Endothelial cell of umbilical vein (primary cell): ENCODE data around the gene WFDC13. TPM values are rescaled to one million over a fixed set of nuclear protein-coding genes. Genes with fewer than 3 reads are reported as not detected.
"Not testable (repeated sequence)": the region's sequence is repeated elsewhere in the genome, so short reads cannot be mapped to it uniquely, and the experiment has no call there.

Experiments used
- BruUV-seq: library from RNA; stranded (reverse); fragments of 400-500 nt; replicated peaks from 2 replicates; lab custom pipeline; 2021; lab: Mats Ljungman, UMichigan
- CTCF ChIA-PET: fragments of 300-600, 350-600 bp; sonication (Branson Sonifier 250); formaldehyde crosslinking; loops from one replicate; lab custom pipeline; 2021; ENCODE audit warnings: antibody characterized with exemption, inconsistent platforms; lab: Charles Lee
- POLR2A ChIA-PET: fragments of 300-600, 350-600 bp; sonication (Branson Sonifier 250); formaldehyde crosslinking; loops from one replicate; lab custom pipeline; 2021; ENCODE audit warnings: antibody characterized with exemption, inconsistent platforms; lab: Charles Lee
- DNase-seq: peaks from one replicate; pipeline ENCODE4 v3.0.0-alpha.2; 2011; ENCODE audit warnings: low read depth, low spot score
- FAIRE-seq: peaks from 2 replicates; lab custom pipeline; 2011; peaks lifted over from hg19 to GRCh38; lab: Jason Lieb, UNC
- H2AFZ ChIP-seq: 2 replicates; pipeline ENCODE4 v1.6.0; 2012; ENCODE audit warnings: low read depth, low read length, control low read depth, inconsistent platforms
- H3K27ac ChIP-seq: 2 replicates; pipeline ENCODE4 v1.5.1; 2011; ENCODE audit warnings: low read depth, mild to moderate bottlenecking, control low read depth, low read length, moderate library complexity; ENCODE audit not compliant: insufficient read depth
- H3K27me3 ChIP-seq, 2 experiments: 2 replicates each; pipeline versions ENCODE4 v1.6.0 to v1.6.1; 2011; ENCODE audit warnings: low read length in 2 of 2, mixed read lengths in 1 of 2; ENCODE audit not compliant: control insufficient read depth in 2 of 2, insufficient read depth in 2 of 2
- H3K36me3 ChIP-seq, 2 experiments: 2 replicates in 1 of 2; 3 replicates in 1 of 2; pipeline ENCODE4 v1.5.1; 2011; ENCODE audit warnings: low read length in 2 of 2, mild to moderate bottlenecking in 1 of 2, moderate library complexity in 1 of 2; ENCODE audit not compliant: control insufficient read depth in 2 of 2, insufficient read depth in 2 of 2; ENCODE audit errors: extremely low read depth in 1 of 2
- H3K4me1 ChIP-seq: 3 replicates; pipeline ENCODE4 v1.5.1; 2011; ENCODE audit warnings: mild to moderate bottlenecking, low read length; ENCODE audit not compliant: control insufficient read depth, insufficient read depth; ENCODE audit errors: extremely low read depth
- H3K4me2 ChIP-seq: 2 replicates; pipeline ENCODE4 v1.6.1; 2011; ENCODE audit warnings: low read length, control low read depth, mixed read lengths; ENCODE audit not compliant: insufficient read depth
- H3K4me3 ChIP-seq, 3 experiments: fragments of 200-600 bp in 1 of 3; sonication (generic), shearing (Covaris generic) in 1 of 3; replicated peaks in 1 of 3; 2 replicates each; pipeline ENCODE4 v1.5.1; 2011 to 2016; ENCODE audit warnings: control low read depth in 3 of 3, low read length in 3 of 3, mild to moderate bottlenecking in 2 of 3, inconsistent platforms in 1 of 3, low read depth in 1 of 3, moderate library complexity in 1 of 3; ENCODE audit not compliant: insufficient read depth in 1 of 3
- H3K79me2 ChIP-seq: 2 replicates; pipeline ENCODE4 v1.6.0; 2012; ENCODE audit warnings: low read length, inconsistent platforms; ENCODE audit not compliant: control insufficient read depth, insufficient read depth
- H3K9ac ChIP-seq: replicated peaks from 2 replicates; pipeline ENCODE3; 2011; ENCODE audit warnings: low read length, control low read depth; ENCODE audit not compliant: insufficient read depth; ENCODE audit errors: extremely low read depth
- H3K9me1 ChIP-seq: replicated peaks from 3 replicates; pipeline ENCODE4 v1.6.0; 2011; ENCODE audit warnings: mild to moderate bottlenecking, low read length; ENCODE audit not compliant: control insufficient read depth, insufficient read depth; ENCODE audit errors: extremely low read depth
- H3K9me3 ChIP-seq: replicated peaks from 2 replicates; pipeline ENCODE4 v1.5.1; 2012; ENCODE audit warnings: low read length, inconsistent platforms; ENCODE audit not compliant: control insufficient read depth, insufficient read depth
- H4K20me1 ChIP-seq: replicated peaks from 2 replicates; pipeline ENCODE3; 2011; ENCODE audit warnings: mild to moderate bottlenecking, low read length; ENCODE audit not compliant: control insufficient read depth, insufficient read depth; ENCODE audit errors: extremely low read depth
- CTCF ChIP-seq, 2 donors: IDR thresholded peaks; 1 replicate in 1 of 2; 2 replicates in 1 of 2; pipeline ENCODE4 v1.5.1; 2011; ENCODE audit warnings: low read length in 2 of 2, mild to moderate bottlenecking in 2 of 2, moderate library complexity in 2 of 2, control low read depth in 1 of 2, inconsistent platforms in 1 of 2, low read depth in 1 of 2; ENCODE audit not compliant: insufficient read depth in 1 of 2; ENCODE audit errors: extremely low read depth in 1 of 2
- EZH2 ChIP-seq: IDR thresholded peaks from 2 replicates; pipeline ENCODE4 v1.6.1; 2012; ENCODE audit warnings: borderline replicate concordance, low read depth, mild to moderate bottlenecking, moderate library complexity, low read length, inconsistent platforms; ENCODE audit not compliant: severe bottlenecking
- JUN ChIP-seq: IDR thresholded peaks from 2 replicates; pipeline ENCODE4 v1.6.1; 2011; ENCODE audit warnings: borderline replicate concordance, low read depth; ENCODE audit not compliant: insufficient read length, insufficient read depth
- POLR2A ChIP-seq: IDR thresholded peaks from 2 replicates; pipeline ENCODE4 v1.6.1; 2012; ENCODE audit warnings: low read depth, mild to moderate bottlenecking, control low read depth, low read length
- POLR2AphosphoS5 ChIP-seq: IDR thresholded peaks from 2 replicates; pipeline ENCODE4 v1.6.1; 2012; ENCODE audit warnings: low read depth, mild to moderate bottlenecking, control low read depth, low read length, moderate library complexity; ENCODE audit not compliant: insufficient read depth
- dilution Hi-C: fragments of 300-500 bp; cut with MboI; formaldehyde crosslinking; loops from one replicate; pipeline ENCODE4 v1.15.0; 2019; ENCODE audit warnings: low sequenced_read_pairs; ENCODE audit not compliant: extremely low pct_ligation_motif_present
- intact Hi-C: fragments of 100-400 bp; cut with micrococcal nuclease; formaldehyde crosslinking; loops from one replicate; pipeline ENCODE4 v1.10.0; 2022
- polyA plus RNA-seq, 4 experiments: library from polyadenylated mRNA; depleted of rRNA in 3 of 4; stranded (reverse) in 3 of 4; unstranded in 1 of 4; fragments of >200 nt; gene quantifications; 2 replicates each; pipeline versions ENCODE4 v1.2.1 to v1.2.3, GENCODE V29; 2011 to 2012; ENCODE audit warnings: missing spikeins in 1 of 4
- total RNA-seq: library from RNA; stranded (reverse); gene quantifications from 2 replicates; pipeline ENCODE4 v1.2.3, GENCODE V29; 2021
- TF ChIP-seq, protein P1 (sequence below): IDR thresholded peaks from 2 replicates; pipeline ENCODE4 v1.6.1; 2011; ENCODE audit not compliant: insufficient read depth, insufficient read length

WFDC13 gene
- total and polyA plus RNA-seq, 2 donors (not counting 3 experiments of a cell fraction or from before 2014, with no cell fraction given) = not detected

GRCh38 chr20:45716141-45716688 is 14.4 kb downstream of the WFDC13 start:
- H3K9ac ChIP-seq, FAIRE-seq, POLR2A ChIA-PET, H3K79me2 ChIP-seq, H4K20me1 ChIP-seq, dilution Hi-C loops, H3K27me3 ChIP-seq, H3K9me3 ChIP-seq, CTCF ChIA-PET, intact Hi-C loops, H3K27ac ChIP-seq, H3K36me3 ChIP-seq, H3K4me2 ChIP-seq, BruUV-seq, H3K4me1 ChIP-seq, H3K9me1 ChIP-seq, H3K4me3 ChIP-seq, DNase-seq, H2AFZ ChIP-seq: not testable (repeated sequence)

GRCh38 chr20:45722047-45722446 is 20.2 kb downstream of the WFDC13 start, which contains the start of gene SPINT4:
Gene SPINT4 (plus strand): TSS chr20:45722347. CDS start chr20:45722368, 21 bp downstream.
- intact Hi-C loops (no loop called here), dilution Hi-C loops (no loop called here)
- Histone ChIP-seq H3K36me3 (no peaks in the 10 kb centered on the region), H2AFZ (no peak within 1 kb of the TSS), H3K4me2 (no peak within 1 kb of the TSS), H3K79me2 (no peaks in the 10 kb centered on the region), H3K27me3 (no peaks in the 10 kb centered on the region), H4K20me1 (no peaks in the 10 kb centered on the region), H3K9ac (no peak within 1 kb of the TSS), H3K27ac (no peak within 1 kb of the TSS), H3K9me1 (no peaks in the 10 kb centered on the region), H3K9me3 (no peaks in the 10 kb centered on the region), H3K4me3 (no peak within 1 kb of the TSS), H3K4me1 (no peaks in the 10 kb centered on the region)
- POLR2A ChIA-PET = no interaction called here
- BruUV-seq = no TSS peak
- DNase-seq (no peak), FAIRE-seq (no peak)
- TF ChIP-seq CTCF (IDR thresholded peaks at IDR 0.05; ENCODE audit: extremely low read depth in 1 of 2, insufficient read depth in 1 of 2, low read depth in 1 of 2, low read length in 2 of 2) (no peak), POLR2AphosphoS5 (no peak), POLR2A (no peak), EZH2 (no peak), JUN (no peak)
- TF ChIP-seq, protein P1, sequence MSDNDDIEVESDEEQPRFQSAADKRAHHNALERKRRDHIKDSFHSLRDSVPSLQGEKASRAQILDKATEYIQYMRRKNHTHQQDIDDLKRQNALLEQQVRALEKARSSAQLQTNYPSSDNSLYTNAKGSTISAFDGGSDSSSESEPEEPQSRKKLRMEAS = no peak
- CTCF ChIA-PET = no interaction called here
